Breast epithelium (tissue), 4 donors: ENCODE results near the gene RPA1. TPM values are rescaled to one million over a fixed set of nuclear protein-coding genes. Genes with fewer than 3 reads are reported as not detected.

ENCODE experiments used
- DNase-seq, 2 donors: peaks; one replicate each; pipeline ENCODE4 v3.0.0-alpha.2; 2019; ENCODE audit warnings: low spot score in 2 of 2
- H3K27ac ChIP-seq, 2 donors: fragments of 200-600 bp; sonication (generic) in 1 of 2; one replicate each; pipeline ENCODE4 v1.5.1; 2016 to 2019; ENCODE audit warnings: mild to moderate bottlenecking in 1 of 2
- H3K27me3 ChIP-seq, 2 donors: fragments of 200-600 bp; sonication (generic) in 1 of 2; one replicate each; pipeline versions ENCODE4 v1.5.1 to v1.6.0; 2017 to 2019; ENCODE audit warnings: control low read depth in 1 of 2, mild to moderate bottlenecking in 1 of 2
- H3K36me3 ChIP-seq: fragments of 200-600 bp; one replicate; pipeline ENCODE4 v1.5.1; 2019
- H3K4me1 ChIP-seq, 2 donors: fragments of 200-600 bp; sonication (generic); one replicate each; pipeline ENCODE4 v1.5.1; 2016 to 2019; ENCODE audit warnings: control low read depth in 1 of 2
- H3K4me3 ChIP-seq, 3 donors: fragments of 200-600 bp; sonication (generic); 1 replicate in 2 of 3; 2 replicates in 1 of 3; pipeline ENCODE4 v1.5.1; 2016 to 2019; ENCODE audit warnings: mild to moderate bottlenecking in 3 of 3, moderate library complexity in 2 of 3
- H3K9me3 ChIP-seq, 2 donors: fragments of 200-600 bp; sonication (generic) in 1 of 2; one replicate each; pipeline ENCODE4 v1.5.1; 2016 to 2019; ENCODE audit warnings: control low read depth in 1 of 2
- POLR2A ChIP-seq: fragments of 450-650 bp; IDR thresholded peaks from one replicate; pipeline ENCODE4 v1.6.1; 2016; ENCODE audit warnings: antibody characterized with exemption, mild to moderate bottlenecking, moderate library complexity
- POLR2AphosphoS5 ChIP-seq, 3 donors: sonication (generic); formaldehyde crosslinking; IDR thresholded peaks; one replicate each; pipeline ENCODE4 v1.6.1; 2017; ENCODE audit warnings: antibody characterized with exemption in 3 of 3
- intact Hi-C: fragments of 100-400 bp; cut with DNase I; formaldehyde crosslinking; loops from one replicate; pipeline ENCODE4 v1.15.1; 2023; ENCODE audit warnings: low total_unique reads
- total RNA-seq, 3 donors: library from RNA; depleted of rRNA; stranded (reverse); fragments of >200 nt; gene quantifications; one replicate each; pipeline ENCODE4 v1.1.0, GENCODE V29; 2016
- TF ChIP-seq, protein P1 (sequence below), 3 donors: fragments of 450-650 bp; IDR thresholded peaks; one replicate each; pipeline ENCODE4 v1.5.1; 2016 to 2017; ENCODE audit warnings: antibody characterized with exemption in 3 of 3, mild to moderate bottlenecking in 3 of 3, moderate library complexity in 3 of 3

Gene RPA1
- 10 to 100 TPM; 34.7 to 40.6 (median 34.7) TPM for total RNA-seq

DNA sequence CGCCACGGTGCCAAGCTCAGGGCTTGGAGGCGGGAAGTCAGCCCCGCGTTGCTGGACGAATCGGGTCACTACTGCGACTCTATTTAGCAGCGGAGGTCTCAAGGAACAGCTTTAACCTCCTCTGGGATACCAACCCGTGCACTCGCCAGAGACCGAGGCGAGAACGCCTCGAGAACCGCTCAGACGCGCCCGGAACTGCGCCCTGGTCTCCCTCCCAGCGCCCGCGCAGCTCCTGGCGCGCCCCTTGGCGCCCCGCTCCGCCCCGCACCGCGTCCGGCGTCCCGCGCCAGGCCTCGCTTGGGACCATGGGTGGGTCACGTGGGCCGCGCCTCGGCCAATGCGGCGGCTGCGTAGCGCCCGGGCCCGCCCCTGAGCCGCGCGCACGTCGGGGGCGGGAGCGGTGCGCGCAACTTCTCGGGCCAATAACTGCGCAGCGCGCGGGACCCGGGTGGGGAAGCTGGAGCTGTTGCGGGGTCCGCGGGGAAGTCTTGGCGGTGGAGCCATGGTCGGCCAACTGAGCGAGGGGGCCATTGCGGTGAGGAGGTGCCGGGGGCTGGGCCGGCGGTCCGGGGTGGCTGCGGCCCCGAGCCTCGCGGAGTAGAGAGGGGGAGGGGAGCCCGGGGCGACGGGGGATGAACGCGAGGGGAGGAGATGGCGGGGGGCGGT lies at the start of gene RPA1, which contains the start of gene SMYD4:
Gene RPA1, plus strand, starts transcription at position 414 of the 666 bp plus-strand sequence. Its CDS starts 89 bp downstream, at position 503.
Gene SMYD4, minus strand, starts transcription at position 311 of the 666 bp plus-strand sequence. CDS start 1,908 bp downstream, outside the sequence.
- H3K27me3 ChIP-seq: no peaks in the 10 kb centered on the region
- H3K4me3 ChIP-seq: peak within 1 kb of the TSS; percentile 68 to 97 (median 91)
- no peak for TF ChIP-seq POLR2A
- peak; percentile 65 to 79 (median 66) for TF ChIP-seq POLR2AphosphoS5 (IDR thresholded peaks at IDR 0.05)
- no peaks in the 10 kb centered on the region for H3K4me1 ChIP-seq
- no peaks in the 10 kb centered on the region for H3K9me3 ChIP-seq
- H3K27ac ChIP-seq: peak within 1 kb of the TSS; percentile 89 to 95
- peak; percentile 81 for DNase-seq
- intact Hi-C loops: no loop called here
- no peaks in the 10 kb centered on the region for H3K36me3 ChIP-seq

DNA sequence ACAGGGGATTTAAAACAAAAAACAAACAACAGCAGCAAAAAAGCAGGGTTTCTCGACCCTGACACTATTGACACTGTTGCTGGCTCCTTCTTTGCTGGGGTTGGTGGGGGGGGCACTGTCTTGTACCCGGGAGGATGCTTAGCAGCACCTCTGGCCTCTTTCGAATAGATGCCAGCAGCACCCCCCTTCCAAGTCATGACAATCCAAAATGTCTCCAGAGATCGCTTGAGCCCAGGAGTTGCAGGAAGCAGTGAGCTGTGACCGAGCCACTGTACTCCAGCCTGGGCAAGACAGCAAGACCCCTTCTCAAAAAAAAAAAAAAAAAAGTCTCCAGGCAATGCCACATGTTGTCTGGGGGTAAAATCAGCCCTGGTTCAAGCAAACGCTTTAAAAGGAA lies 47.6 kb upstream of the RPA1 start:
- Histone ChIP-seq H3K27me3 (no peaks in the 10 kb centered on the region), H3K9me3 (no peaks in the 10 kb centered on the region), H3K4me1 (peaks cover 0 to 8% of the 10 kb centered on the region in 2 donors), H3K4me3 (peak overlapping the region in 1 of 3 donors; percentile 22), H3K27ac (peak overlapping the region; percentile 93 to 94), H3K36me3 (no peaks in the 10 kb centered on the region)
- intact Hi-C loops: no loop called here
- TF ChIP-seq POLR2A: no peak
- no peak for TF ChIP-seq POLR2AphosphoS5 (IDR thresholded peaks at IDR 0.05)
- TF ChIP-seq, protein P1, sequence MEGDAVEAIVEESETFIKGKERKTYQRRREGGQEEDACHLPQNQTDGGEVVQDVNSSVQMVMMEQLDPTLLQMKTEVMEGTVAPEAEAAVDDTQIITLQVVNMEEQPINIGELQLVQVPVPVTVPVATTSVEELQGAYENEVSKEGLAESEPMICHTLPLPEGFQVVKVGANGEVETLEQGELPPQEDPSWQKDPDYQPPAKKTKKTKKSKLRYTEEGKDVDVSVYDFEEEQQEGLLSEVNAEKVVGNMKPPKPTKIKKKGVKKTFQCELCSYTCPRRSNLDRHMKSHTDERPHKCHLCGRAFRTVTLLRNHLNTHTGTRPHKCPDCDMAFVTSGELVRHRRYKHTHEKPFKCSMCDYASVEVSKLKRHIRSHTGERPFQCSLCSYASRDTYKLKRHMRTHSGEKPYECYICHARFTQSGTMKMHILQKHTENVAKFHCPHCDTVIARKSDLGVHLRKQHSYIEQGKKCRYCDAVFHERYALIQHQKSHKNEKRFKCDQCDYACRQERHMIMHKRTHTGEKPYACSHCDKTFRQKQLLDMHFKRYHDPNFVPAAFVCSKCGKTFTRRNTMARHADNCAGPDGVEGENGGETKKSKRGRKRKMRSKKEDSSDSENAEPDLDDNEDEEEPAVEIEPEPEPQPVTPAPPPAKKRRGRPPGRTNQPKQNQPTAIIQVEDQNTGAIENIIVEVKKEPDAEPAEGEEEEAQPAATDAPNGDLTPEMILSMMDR (IDR thresholded peaks at IDR 0.05): no peak
- DNase-seq: no peak

DNA sequence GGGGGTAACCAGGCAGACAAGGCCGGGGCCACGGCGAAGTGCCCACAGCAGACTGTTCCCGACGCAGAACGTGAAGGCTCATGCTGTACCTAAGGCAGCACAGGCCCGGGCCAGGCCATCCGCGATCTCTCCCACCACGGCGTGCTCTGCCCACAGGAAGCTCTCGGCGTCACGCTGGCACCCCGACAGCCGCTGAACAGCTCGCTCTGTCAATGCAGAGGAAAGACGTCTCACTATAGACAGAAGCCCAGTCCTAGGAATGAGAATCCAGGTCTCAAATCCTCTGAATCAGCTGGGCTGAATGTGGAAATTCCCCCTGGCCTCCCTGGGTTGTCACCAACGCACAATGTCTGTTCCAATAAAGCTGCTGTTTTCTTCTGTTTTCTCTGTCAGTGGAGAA lies 46.5 kb upstream of the RPA1 start:
- Histone ChIP-seq H3K27ac (peak overlapping the region; percentile 93 to 95), H3K36me3 (no peaks in the 10 kb centered on the region), H3K4me3 (peak overlapping the region; percentile 12 to 54 (median 20)), H3K27me3 (no peaks in the 10 kb centered on the region), H3K4me1 (peaks cover 0 to 9% of the 10 kb centered on the region in 2 donors), H3K9me3 (no peaks in the 10 kb centered on the region)
- TF ChIP-seq, protein P1 (IDR thresholded peaks at IDR 0.05): no peak
- TF ChIP-seq POLR2AphosphoS5 (IDR thresholded peaks at IDR 0.05) (no peak), POLR2A (no peak)
- intact Hi-C loops: no loop called here
- DNase-seq: no peak

DNA sequence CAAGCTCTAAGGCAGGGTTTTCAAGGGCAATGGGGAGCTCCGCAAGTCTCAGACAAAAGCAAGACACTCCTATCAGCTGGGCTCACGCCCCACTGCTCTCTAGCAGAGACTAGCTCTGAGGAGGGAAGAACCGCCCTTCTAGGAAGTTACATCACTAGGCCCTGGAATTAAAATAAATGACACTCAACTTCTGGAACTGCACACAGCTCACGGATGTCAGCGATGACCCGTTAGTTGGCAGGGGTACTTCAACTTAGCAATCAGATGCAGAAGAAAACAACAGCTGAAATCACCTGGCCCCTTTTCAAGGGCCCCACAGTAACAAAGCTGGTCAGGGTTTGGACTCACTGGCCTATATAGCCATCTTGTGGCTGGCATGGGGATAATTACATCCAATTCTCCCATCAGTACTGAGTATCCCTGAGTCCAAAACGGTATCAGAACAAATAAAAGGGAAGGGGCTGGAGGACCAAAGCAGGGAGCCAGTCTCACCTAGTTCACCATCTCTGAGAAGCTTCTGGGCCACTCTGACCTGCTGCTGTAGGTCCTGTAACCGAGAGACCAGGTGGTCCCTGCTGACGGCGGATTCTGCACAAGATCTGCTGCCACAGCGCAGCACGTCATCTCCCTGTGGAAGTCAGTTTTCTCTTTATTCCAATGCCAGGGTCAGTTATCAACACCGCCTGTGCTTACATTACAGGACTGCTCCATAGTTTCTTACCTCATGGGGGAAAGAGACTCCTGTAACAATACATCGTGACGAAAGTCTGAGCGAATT lies 45.8 kb upstream of the RPA1 start:
- intact Hi-C loops: no loop called here
- Histone ChIP-seq H3K27ac (peak overlapping the region; percentile 93 to 95), H3K4me1 (peaks cover 0 to 9% of the 10 kb centered on the region in 2 donors), H3K9me3 (no peaks in the 10 kb centered on the region), H3K4me3 (peak overlapping the region in 2 of 3 donors; percentile 20 to 54), H3K36me3 (no peaks in the 10 kb centered on the region), H3K27me3 (no peaks in the 10 kb centered on the region)
- TF ChIP-seq, protein P1 (IDR thresholded peaks at IDR 0.05): peak; percentile 46 to 94 (median 81)
- no peak for TF ChIP-seq POLR2A
- peak; percentile 72 to 92 (median 87) for TF ChIP-seq POLR2AphosphoS5 (IDR thresholded peaks at IDR 0.05)
- DNase-seq: peak in 1 of 2 donors; percentile 87

DNA sequence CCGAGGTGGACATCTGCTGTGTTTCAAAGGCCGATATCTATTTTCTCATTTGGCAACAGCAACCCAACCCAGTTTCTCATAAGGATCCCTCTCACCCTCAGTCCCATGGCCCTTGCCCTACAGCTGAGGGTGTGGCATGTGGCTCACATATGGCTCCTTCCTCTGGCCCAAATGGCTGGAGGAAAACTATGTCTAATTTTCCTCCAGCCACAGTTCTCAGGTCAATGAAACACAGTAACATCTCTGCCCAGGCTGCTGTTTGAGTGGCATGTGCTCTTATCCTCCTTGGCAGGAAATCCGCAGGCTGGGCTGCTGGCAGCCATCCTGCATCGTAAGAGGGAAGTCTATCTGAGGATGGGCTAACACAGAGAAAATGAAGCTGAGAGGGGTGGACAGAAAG lies 43.9 kb upstream of the RPA1 start:
- Histone ChIP-seq H3K36me3 (no peaks in the 10 kb centered on the region), H3K4me1 (peaks cover 0 to 9% of the 10 kb centered on the region in 2 donors), H3K9me3 (no peaks in the 10 kb centered on the region), H3K27me3 (no peaks in the 10 kb centered on the region), H3K4me3 (no peak overlapping the region), H3K27ac (peak overlapping the region; percentile 52 to 89)
- DNase-seq: no peak
- intact Hi-C loops: no loop called here
- TF ChIP-seq POLR2AphosphoS5 (IDR thresholded peaks at IDR 0.05) (no peak), POLR2A (no peak)
- TF ChIP-seq, protein P1 (IDR thresholded peaks at IDR 0.05): no peak
